ENCODE data around the gene PABPC1L. TPM values are rescaled to one million over a fixed set of nuclear protein-coding genes. Genes with fewer than 3 reads are reported as not detected.
"Not testable (repeated sequence)": the region's sequence is repeated elsewhere in the genome, so short reads cannot be mapped to it uniquely, and the experiment has no call there.

PABPC1L gene
- 1 to 10 TPM; 2.0 to 5.9 (median 2.9) TPM for total RNA-seq

DNA sequence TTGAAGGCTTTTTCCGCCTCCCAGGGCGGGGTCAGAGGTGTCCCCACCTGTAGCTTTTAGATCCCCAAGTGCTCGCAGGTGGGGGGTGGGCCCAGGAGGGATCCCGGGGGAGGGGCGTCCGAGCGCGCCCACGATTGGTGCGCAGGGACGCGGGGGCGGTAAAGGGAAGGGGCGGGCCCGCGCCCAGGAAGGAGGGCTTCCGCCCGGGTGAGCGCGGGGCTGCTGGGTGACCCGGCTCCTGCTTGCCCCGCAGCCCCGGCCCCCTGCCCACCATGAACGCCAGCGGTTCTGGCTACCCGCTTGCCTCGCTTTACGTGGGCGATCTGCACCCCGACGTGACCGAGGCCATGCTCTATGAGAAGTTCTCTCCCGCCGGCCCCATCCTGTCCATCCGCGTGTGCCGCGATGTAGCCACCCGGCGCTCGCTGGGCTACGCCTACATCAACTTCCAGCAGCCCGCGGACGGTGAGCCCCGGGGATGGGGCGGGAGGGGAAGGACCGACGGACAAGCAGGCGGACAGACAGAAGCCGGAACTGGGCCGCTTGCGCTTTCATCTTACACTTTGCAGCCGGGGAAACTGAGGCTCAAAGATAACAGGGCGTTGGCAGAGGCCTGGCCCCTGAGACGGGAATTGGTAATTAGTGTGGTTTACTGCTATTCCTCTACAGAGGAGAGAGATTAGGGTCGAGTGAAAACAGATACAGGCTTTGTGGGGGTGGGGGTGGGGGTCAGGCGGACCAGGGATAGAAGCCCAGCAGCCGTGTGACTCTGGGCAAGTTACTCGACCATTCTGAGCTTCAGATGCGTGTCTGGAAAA lies at the start of gene PABPC1L:
TSS of gene PABPC1L (plus strand) at position 189 of the 818 bp plus-strand sequence. CDS start at position 273, 84 bp downstream.
- peaks cover 0 to 19% (median 18%) of the 10 kb centered on the region in 4 donors for H3K4me1 ChIP-seq
- WGBS = 1% methylated on average over 39 of the region's 61 CpGs
- DNase-seq (ENCODE audit: extremely low spot score) = no peak
- H3K36me3 ChIP-seq = peaks cover 16 to 38% (median 31%) of the 10 kb centered on the region in 4 donors
- intact Hi-C loops (cut with DNase I) = loop anchor here (5.0 kb wide), 1 partner anchor 47 kb away; no protein-coding TSS in a partner anchor
- H3K27ac ChIP-seq (replicated peaks in 1 of 4) = no peak within 1 kb of the TSS
- peak within 1 kb of the TSS; percentile 61 to 70 (median 66) for H3K4me3 ChIP-seq
- no peak for TF ChIP-seq POLR2A (IDR thresholded peaks at IDR 0.05; ENCODE audit: low read depth)
- TF ChIP-seq, protein P1, sequence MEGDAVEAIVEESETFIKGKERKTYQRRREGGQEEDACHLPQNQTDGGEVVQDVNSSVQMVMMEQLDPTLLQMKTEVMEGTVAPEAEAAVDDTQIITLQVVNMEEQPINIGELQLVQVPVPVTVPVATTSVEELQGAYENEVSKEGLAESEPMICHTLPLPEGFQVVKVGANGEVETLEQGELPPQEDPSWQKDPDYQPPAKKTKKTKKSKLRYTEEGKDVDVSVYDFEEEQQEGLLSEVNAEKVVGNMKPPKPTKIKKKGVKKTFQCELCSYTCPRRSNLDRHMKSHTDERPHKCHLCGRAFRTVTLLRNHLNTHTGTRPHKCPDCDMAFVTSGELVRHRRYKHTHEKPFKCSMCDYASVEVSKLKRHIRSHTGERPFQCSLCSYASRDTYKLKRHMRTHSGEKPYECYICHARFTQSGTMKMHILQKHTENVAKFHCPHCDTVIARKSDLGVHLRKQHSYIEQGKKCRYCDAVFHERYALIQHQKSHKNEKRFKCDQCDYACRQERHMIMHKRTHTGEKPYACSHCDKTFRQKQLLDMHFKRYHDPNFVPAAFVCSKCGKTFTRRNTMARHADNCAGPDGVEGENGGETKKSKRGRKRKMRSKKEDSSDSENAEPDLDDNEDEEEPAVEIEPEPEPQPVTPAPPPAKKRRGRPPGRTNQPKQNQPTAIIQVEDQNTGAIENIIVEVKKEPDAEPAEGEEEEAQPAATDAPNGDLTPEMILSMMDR (IDR thresholded peaks at IDR 0.05) = no peak
- TF ChIP-seq POLR2AphosphoS5 (IDR thresholded peaks at IDR 0.05) = peak in 1 of 2 donors; percentile 58
- no peaks in the 10 kb centered on the region for H3K27me3 ChIP-seq
- no peaks in the 10 kb centered on the region for H3K9me3 ChIP-seq

DNA sequence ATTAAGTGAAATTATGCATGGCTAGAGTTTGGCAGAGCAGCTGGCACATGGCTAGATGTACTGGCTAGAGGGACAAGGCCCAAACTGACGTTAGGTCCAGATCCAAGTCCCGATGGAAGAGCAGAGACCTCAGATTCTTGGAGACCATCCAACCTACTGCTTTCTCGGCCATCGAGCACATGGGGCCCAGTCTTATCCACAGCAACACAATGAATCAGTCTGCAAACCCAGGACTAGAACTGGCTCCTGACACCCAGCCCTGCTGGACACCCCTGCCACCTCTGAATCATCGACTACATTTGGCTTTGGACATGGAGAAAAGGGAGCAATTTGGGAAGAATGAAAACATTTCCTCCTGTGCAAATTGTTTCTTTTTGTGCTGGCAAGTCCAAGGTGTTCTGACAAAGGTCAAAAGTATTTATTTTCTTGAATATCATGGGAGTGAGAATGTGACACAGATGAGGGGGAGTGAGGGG lies 48.3 kb upstream of the PABPC1L start:
- TF ChIP-seq POLR2AphosphoS5 (IDR thresholded peaks at IDR 0.05) = peak; percentile 8 to 53
- TF ChIP-seq, protein P1 (IDR thresholded peaks at IDR 0.05) = no peak
- intact Hi-C loops (cut with DNase I) = no loop called here
- H3K9me3 ChIP-seq = no peaks in the 10 kb centered on the region
- peak overlapping the region; percentile 71 to 79 (median 76) for H3K27ac ChIP-seq (replicated peaks in 1 of 4)
- no peaks in the 10 kb centered on the region for H3K36me3 ChIP-seq
- H3K4me1 ChIP-seq = peaks cover 14 to 57% (median 46%) of the 10 kb centered on the region in 4 donors
- no peak overlapping the region for H3K4me3 ChIP-seq
- DNase-seq (ENCODE audit: extremely low spot score) = peak; percentile 91
- 22% methylated on average over 2 of the region's 5 CpGs for WGBS
- no peaks in the 10 kb centered on the region for H3K27me3 ChIP-seq

GRCh38 chr20:44862286-44862685 lies 47.6 kb upstream of the PABPC1L start:
- TF ChIP-seq POLR2AphosphoS5 (IDR thresholded peaks at IDR 0.05) (no peak), EP300 (IDR thresholded peaks at IDR 0.05) (no peak), POLR2A (IDR thresholded peaks at IDR 0.05; ENCODE audit: low read depth) (no peak)
- TF ChIP-seq, protein P1 (IDR thresholded peaks at IDR 0.05) = no peak
- intact Hi-C loops (cut with DNase I) = no loop called here
- WGBS = 85% methylated on average over 2 of the region's 2 CpGs
- no peaks in the 10 kb centered on the region for H3K27me3 ChIP-seq
- peaks cover 17 to 61% (median 53%) of the 10 kb centered on the region in 4 donors for H3K4me1 ChIP-seq
- H3K36me3 ChIP-seq = no peaks in the 10 kb centered on the region
- H3K27ac ChIP-seq (replicated peaks in 1 of 4) = peak overlapping the region; percentile 71 to 79 (median 76)
- peak; percentile 81 for DNase-seq (ENCODE audit: extremely low spot score)
- no peak overlapping the region for H3K4me3 ChIP-seq
- H3K9me3 ChIP-seq = no peaks in the 10 kb centered on the region

DNA sequence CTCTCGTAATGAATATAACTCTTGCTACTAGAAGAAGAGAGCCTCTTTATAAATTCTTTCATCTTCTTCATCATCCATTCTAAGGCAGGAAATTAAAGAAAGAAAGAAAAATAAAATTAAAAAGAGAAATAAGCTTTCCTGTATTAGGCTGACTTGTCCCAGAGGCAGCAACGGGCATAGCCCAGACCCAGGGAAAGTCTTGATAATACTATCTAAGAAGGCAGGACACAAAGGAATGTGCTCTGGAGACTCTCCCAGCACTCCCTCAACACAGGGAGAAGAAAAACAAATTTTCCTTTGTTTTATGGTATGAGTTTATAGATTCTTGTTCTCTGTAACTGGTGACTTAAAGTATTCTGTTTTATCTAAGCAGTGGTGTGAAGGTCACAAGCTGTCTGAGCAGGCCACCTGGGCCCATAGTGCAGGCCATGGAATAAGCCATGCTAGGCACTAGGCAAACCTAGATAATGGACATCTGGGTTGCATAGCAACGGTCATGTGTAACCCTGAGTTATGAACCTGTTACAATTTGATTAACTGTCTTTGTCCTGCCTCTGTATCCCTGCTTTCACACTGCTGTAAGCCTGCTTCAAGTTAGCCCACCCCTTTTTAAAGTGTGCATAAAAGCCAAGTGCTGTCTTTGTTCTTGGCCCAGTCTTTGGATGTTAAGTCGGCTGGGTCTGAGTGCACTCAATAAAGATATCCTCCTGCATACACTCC lies 46.3 kb upstream of the PABPC1L start:
- H3K9me3 ChIP-seq; H3K4me3 ChIP-seq; H3K27me3 ChIP-seq; intact Hi-C loops (cut with DNase I); H3K36me3 ChIP-seq: not testable (repeated sequence)
- peaks cover 21 to 59% (median 54%) of the 10 kb centered on the region in 4 donors for H3K4me1 ChIP-seq
- DNase-seq (ENCODE audit: extremely low spot score) = peak; percentile 89
- 51% methylated on average over 4 of the region's 4 CpGs for WGBS
- H3K27ac ChIP-seq (replicated peaks in 1 of 4) = peak overlapping the region; percentile 71 to 79 (median 76)

- H3K36me3 ChIP-seq; H3K4me3 ChIP-seq; H3K27me3 ChIP-seq; intact Hi-C loops (cut with DNase I); H3K27ac ChIP-seq (replicated peaks in 1 of 4); H3K9me3 ChIP-seq: not testable (repeated sequence)
- peak; percentile 12 for DNase-seq (ENCODE audit: extremely low spot score)
- WGBS = 79% methylated on average over 3 of the region's 3 CpGs
- H3K4me1 ChIP-seq = peaks cover 21 to 53% (median 46%) of the 10 kb centered on the region in 4 donors
Observed at GRCh38 chr20:44864493-44864892, 45.4 kb upstream of the PABPC1L start.
